Measurements from ENCODE around the gene HS2ST1.
"Not testable (repeated sequence)": the region's sequence is repeated elsewhere in the genome, so short reads cannot be mapped to it uniquely, and the experiment has no call there.

The HS2ST1 gene

GRCh38 chr1:86975993-86976550 lies 61.6 kb downstream of the HS2ST1 start:
- no peak for DNase-seq

DNA sequence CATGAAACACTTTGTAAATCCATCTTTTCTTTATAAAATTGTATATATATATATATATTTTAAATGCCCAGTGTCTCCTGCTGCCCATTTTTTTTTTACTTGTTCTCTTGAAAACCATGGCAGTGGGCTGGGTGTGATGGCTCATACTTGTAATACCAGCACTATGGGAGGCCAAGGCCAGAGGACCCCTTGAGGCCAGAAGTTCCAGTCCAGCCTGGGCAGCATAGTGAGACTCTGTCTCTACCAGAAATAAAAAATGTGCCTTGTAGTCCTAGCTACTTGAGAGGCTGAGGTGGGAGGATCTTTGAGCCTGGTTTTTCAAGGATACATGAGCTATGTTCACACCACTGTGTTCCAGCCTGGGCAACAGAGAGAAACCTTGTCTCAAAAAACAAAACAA lies 62.2 kb downstream of the HS2ST1 start:
- DNase-seq = no peak

- DNase-seq = no peak
These were observed 67.2 kb downstream of the HS2ST1 start for GRCh38 chr1:86981482-86982213.

DNA sequence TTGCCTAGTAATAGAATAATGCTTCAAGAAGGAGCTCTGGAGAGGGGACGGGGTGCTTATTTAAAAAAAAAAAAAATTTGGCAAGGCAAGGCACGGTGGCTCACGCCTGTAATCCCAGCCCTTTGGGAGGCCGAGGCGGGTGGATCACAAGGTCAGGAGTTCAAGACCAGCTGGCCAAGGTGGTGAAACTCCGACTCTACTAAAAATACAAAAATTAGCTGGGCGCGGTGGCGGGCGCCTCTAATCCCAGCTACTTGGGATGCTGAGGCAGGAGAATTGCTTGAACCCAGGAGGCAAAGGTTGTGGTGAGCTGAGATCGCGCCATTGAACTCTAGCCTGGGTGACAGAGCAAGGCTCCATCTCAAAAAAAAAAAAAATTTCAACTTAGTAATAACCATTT lies 69.2 kb downstream of the HS2ST1 start:
- DNase-seq = not testable (repeated sequence)

DNA sequence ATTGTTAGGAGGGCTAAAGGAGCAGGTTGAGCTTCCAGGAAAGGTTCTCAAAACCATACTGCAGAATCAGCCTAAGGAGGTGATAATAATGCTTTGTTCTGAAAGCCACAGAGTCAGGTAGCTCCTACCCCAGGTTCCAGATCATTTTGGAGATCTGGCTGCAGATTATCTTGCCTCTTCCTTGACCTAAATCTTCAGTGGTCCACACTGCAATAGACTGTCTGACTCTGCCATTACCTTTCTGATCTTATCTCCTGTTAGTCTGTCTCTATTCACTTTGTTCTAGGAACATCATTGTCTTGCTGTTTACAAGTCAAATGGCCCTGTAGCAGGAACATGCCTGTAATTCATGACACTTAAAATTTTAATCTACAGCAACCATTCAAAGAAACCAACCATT lies 73.0 kb downstream of the HS2ST1 start:
- DNase-seq = no peak

DNA sequence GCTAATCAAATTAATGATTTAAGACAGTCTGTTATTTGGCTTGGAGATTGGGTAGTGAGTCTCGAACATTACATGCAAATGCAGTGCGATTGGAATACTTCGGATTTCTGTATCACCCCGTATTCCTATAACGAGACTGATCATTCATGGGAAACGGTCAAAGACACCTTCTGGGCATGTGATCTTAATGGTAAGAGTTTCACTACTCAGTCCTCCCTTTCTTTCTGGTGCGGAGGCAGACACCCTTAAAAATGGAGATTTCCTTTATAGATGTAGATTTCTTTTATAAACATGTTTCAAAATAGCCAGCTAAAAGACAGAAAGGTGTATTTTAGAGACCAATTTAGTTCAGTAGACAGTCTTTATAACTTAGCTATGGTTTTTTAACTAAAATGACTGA lies 74.4 kb downstream of the HS2ST1 start:
- DNase-seq = no peak

DNA sequence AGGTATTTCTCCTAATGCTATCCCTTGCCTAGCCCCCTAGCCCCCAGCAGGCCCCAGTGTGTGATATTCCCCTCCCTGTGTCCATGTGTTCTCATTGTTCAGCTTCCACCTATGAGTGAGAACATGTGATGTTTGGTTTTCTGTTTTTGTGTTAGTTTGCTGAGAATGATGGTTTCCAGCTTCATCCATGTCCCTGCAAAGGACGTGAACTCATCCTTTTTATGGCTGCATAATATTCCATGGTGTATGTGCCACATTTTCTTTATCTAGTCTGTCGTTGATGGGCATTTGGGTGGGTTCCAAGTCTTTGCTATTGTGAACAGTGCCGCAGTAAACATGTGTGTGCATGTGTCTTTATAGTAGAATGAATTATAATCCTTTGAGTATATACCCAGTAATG lies 75.3 kb downstream of the HS2ST1 start:
- DNase-seq = not testable (repeated sequence)

- DNase-seq = no peak
These were observed 76.4 kb downstream of the HS2ST1 start for GRCh38 chr1:86990826-86991225.

- DNase-seq = no peak
These were observed 77.2 kb downstream of the HS2ST1 start for GRCh38 chr1:86991549-86992186.

GRCh38 chr1:86992861-86993260 lies 78.4 kb downstream of the HS2ST1 start:
- no peak for DNase-seq

- DNase-seq = no peak
These were observed 79.0 kb downstream of the HS2ST1 start for GRCh38 chr1:86993269-86993985.

- DNase-seq = no peak
These were observed 79.6 kb downstream of the HS2ST1 start for GRCh38 chr1:86994061-86994460.

GRCh38 chr1:86997538-86997937 lies 83.1 kb downstream of the HS2ST1 start:
- no peak for DNase-seq

DNA sequence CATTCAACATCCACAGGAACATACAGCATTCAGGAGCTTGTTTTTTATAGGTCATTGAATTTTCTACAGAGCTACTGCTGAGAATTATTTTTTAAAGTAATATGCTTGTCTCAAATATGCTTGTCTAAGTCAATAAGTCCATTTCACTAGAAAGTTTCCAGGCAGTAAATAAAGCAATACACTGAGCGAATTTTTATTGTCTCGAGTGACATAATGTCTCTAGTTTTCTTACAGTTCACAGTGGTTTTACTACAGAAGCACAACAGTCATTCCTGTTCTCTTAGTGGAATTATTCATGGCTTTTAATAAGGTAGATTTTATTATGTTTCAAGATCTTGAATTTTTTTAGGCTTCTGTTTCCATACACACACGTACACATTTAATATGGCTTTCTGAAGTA lies 83.8 kb downstream of the HS2ST1 start:
- no peak for DNase-seq

DNA sequence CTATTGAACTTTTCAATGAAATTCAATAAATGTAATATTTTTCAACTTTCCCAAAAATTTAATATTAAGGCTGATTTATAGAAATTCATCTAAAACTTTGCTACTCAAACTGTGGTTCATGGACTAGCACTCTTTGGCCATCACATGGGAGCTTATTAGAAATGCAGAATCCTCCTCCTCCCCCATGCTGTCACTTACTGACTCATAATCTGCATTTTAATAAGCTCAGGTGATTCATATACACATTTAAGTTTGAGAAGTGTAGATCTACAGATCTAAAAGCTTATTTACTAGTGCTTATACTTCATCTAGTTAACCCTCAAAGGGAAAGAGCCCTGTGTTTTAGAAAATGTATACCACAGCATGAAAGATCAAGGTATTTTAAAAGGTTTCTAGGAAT lies 84.3 kb downstream of the HS2ST1 start:
- no peak for DNase-seq

GRCh38 chr1:87000460-87000859 lies 86.0 kb downstream of the HS2ST1 start:
- DNase-seq = no peak

GRCh38 chr1:87004857-87005256 lies 90.4 kb downstream of the HS2ST1 start:
- DNase-seq = no peak

DNA sequence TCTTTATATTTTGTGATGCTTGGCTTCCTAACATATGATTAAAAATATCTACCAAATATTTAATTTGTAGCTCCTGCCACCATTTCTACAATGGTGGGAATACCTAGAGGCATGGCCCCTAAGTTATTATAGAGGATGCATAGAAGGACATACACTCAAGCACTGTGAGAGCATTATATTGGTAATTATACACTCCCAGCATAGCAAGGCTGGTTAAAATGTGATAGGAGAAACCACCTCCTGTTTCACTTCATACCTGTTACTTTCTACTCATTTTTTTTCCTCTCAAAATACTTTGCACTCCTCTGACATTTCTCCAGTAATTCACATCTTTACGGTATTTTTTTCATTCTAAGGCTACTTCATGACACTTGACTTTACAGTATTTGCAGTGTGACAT lies 92.9 kb downstream of the HS2ST1 start:
- DNase-seq = no peak

- DNase-seq = not testable (repeated sequence)
These were observed 99.0 kb downstream of the HS2ST1 start for GRCh38 chr1:87013385-87013784.

DNA sequence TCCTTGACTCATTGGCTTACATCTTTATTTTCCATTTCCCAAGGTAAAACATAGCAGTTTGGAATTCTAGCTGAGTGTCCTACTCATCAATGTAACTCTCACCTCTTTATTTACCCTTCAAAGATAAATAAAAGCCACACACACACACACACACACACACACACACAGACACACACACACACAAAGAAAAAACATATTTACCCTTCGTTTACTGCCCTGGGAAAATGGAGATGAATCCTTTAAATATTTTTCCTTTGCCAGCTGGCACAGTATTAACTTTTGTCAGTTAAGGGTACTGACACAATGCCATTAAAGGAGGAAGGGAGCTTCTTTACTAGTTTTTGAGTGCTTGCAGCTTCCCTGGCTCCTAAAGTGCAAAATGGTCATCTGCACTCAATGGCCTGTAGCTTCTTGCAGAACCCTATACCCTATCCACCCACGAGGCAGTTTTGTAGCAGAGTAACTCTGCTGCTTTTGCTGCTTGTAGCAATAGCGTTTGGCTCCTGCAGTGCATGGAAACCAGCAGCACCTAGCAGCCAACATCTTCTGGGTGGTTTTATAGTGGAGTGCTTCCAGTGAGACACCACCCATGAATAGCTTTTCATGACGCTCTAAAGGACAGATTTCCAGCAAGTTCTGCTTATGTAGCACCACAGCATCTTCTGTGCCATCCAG lies 103.7 kb downstream of the HS2ST1 start:
- DNase-seq = no peak

DNA sequence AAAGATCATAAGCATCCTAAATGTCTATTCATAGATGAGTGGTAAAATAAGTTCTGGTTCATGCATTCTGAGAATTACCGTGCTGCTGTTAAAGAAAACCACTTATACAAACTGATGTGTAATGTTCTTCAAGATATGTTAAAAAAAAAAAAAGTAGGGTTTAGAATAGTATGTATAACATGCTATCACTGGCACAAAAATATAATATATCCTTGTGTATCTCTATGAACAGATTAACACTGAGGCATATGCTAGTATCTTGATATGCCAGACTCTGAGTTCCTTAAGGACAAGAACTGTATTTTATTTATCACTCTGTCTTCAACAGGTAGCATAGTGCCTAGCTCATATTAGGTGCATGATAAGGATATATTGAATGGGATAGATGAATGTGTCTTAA lies 108.9 kb downstream of the HS2ST1 start:
- DNase-seq = no peak

DNA sequence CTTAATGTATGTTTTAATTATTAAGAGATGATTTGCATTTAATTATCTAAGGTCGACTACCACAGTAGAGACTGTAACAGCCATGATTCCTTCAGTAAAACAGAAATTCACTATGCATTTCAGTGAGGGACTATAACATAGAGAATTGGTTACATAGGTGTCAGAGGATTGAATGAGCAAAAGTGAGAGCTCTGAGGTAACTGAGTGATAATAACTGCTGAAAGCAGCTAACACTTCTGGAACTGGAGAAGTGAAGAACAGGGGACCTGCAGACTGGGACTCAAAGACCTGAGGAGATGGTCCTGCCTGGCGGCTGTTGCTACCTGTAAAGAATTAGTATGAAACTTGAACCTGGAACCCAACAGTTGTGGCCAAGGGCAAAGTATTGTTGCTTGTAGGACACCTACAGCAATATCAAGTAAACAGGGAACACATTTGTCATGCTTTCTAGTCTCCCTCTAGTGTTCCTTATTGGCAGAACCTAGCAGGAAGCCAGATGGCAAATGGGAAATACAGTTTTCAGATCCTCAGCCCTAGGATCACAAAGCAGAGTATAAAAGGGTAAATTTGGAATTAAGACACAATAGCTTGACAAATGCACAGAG lies 110.6 kb downstream of the HS2ST1 start:
- peak; percentile 29 for DNase-seq

GRCh38 chr1:87027561-87027960 lies 113.1 kb downstream of the HS2ST1 start:
- DNase-seq = not testable (repeated sequence)
